Pons (tissue), 1 donor: ENCODE results near the gene LNX1.

ENCODE experiments used
- DNase-seq: peaks from one replicate; pipeline ENCODE4 v3.0.0-alpha.2; 2016; ENCODE audit warnings: low spot score

The LNX1 gene

DNA sequence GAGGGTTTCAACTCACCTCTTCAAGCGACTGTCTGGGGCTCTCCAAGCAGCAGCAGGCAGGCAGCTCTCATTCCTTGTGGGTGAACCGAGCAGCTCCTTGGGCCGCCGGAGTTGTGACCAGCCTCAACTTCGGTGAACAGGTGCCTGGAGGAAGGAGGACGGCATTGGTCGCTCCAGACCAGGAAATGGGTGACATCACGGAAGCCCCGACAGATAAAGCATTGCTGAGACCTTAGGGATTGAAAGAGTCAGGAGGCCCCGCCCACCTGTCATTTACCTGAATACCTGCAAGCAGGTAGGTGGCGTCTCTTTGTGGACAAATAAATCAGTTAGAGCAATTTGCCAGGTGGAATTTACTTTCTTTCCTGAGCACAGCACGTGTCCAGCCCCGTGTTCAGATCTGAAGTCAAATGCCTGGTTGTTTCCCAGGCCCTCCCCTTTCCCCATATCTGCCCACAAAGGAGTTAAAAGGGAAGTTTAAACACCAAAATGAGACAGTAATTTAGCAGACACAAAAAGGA is at the start of gene LNX1:
Gene LNX1 (minus strand): TSS at position 115 of the 521 bp plus-strand sequence. CDS start 17,484 bp downstream, outside the sequence.
- no peak for DNase-seq

DNA sequence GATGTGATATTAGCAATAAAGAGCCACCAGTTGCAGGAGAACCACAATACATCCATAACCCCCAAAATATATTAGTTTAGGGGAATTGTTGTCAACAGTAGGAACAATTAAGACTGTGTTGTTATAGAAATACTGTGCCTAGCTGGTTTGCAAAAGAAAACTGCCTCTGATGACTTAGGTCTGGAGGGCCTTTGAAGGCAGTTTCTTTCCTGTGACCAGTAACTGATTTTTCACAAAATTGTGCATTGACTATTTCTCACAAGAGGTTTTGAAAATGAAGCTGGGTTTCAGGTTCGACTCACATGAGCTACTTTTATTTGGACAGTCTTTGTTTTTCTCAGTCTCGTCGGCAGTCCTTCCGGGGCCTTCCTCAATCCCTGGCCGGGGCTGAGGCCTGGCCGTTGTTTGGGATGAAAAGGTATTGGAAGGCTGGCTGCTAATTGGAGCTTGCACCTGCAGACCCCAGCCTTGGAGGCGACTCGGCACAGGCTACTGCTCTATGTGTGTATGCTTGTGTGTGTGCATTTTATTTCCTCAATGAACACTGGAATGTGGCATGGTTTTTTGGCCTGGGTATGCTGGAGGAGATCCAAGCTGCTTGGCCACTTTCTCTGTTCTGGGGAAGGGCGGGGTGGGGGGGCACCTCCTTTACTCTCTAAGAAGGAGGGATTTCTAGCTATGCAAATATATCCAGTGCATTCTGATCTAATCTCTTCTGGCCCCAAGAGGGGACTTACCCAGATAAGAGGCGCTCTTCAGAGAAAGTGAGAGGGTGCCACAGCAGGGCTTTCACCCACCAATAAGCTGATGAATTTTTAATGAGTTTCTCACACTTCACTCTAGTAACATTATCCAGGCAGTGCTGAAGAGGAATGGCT is 49.5 kb upstream of the LNX1 start:
- DNase-seq, result peak; percentile 19

DNA sequence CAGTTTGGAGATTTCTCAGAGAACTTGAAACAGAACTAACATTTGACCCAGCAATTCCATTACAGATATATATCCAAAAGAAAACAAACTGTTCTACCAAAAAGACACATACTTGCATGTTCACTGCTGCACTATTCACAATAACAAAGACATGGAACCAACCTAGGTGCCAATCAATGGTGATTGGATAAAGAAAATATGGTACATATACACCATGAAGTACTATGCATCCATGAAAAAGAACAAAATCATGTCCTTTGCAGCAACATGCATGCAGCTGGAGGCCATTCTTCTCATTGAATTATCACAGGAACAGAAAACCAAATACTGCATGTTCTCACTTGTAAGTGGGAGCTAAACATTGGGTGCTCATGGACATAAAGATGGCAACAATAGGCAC is 47.6 kb upstream of the LNX1 start:
- no peak for DNase-seq

DNA sequence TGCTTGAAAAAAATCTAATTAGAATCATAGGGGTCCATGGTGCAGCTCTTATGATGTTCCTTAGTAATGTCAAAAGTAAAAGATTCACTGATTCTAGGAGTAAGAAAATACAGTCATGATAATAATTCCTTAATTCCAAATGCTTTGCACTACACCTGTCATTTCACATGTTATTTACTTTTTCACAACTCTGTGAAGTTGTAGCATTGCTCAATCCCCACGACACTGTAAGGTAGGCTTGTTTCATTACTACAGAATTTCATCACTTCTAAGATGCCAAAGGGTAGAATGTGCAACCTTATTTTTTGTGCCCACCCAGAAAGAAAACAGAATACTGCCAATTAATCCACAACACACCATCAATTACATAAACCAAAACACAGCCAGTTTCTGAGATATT is 46.1 kb upstream of the LNX1 start:
- no peak for DNase-seq

DNA sequence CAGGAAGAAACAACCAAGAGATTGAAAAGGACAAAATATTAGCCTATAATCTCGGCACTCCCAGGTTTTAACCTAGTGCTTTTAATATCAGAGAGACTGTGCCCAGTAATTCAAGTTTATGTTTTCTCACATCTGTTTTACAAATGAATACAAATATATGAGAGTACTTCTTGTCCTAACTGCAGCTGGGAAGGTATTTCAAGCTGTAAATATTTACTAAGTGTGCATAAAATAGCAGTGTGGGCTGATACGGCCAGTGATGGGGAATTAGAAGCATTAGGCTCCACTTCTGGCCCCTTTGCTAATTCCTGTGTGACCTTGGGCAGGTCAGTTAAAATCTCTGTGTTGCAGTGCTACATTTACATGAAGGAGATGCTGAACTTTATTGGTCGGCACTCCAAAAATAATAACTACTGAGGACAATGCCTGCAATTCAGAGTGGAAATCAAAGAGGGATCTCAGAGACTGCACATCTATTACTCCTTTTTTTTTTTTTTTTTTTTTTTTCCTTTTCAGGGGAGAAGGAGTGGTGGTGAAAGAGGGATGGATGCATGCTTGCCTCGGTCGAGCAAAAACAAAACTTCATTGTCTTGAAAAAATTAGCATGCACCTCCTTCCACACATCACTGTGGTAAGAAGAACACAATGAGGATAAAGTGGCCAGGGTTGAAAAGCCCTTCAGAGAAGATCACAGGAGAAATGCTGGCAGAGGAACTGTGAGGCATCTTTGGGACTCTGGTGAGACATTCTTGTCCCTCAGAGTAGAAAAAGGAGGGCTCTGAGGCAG is 44.6 kb upstream of the LNX1 start:
- peak; percentile 18 for DNase-seq

DNA sequence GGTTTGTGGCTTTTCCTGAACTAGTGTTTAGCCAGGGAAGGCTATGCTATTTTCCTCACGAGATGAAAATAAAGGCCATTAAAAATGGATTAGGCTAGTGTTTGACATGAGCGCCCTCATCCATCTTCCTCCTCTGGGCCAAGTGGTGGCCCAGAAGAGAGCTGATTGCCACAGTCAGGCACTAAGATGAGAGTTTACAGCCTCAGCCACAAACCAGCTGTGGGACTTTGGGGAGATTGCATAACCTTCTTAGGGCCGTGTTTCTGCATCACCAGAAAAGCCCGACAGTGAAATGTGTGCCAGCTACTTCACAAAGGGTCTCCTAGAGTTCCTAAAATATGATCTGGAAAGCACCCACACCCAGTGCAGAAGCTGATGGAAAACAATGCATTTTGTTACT is 42.3 kb upstream of the LNX1 start:
- no peak for DNase-seq

DNA sequence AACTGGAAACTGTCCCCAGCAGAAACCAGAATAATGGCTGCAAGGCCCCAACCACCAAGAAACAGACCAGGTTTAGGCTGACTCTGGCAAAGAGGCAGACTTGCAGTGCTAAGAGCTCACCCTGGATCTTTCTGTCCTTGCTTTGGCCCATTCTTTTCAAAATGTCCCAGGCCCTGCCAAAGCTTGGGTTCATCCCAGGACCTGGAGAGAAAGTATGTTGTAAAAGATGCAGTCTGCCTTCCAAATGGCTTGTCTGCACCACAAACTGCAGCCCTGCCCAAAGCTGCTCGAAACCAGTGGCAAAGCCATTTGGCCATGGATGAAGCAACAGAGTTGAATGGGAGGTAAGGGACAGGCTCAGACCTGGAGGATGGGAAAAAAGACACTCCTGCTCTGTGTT is 38.0 kb upstream of the LNX1 start:
- no peak for DNase-seq

DNA sequence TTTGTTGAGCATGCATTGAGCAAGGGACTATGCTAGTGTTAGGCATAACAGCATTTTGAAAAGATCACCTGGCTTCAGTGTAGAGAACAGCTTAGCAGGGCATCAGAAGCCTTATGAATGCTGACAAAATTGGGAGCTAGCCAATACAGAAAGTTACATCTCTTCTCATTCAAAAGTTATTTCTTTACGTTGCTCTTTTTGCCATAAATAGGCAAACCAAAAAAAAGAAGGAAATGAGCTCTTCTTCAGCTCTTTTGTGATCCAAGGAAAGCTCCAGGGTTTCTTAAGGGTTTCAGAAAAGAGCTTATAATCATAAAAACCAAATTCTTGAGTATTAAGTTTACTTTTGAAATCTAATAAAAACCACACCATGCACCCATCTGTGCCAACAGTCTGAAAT is 35.2 kb upstream of the LNX1 start:
- no peak for DNase-seq

DNA sequence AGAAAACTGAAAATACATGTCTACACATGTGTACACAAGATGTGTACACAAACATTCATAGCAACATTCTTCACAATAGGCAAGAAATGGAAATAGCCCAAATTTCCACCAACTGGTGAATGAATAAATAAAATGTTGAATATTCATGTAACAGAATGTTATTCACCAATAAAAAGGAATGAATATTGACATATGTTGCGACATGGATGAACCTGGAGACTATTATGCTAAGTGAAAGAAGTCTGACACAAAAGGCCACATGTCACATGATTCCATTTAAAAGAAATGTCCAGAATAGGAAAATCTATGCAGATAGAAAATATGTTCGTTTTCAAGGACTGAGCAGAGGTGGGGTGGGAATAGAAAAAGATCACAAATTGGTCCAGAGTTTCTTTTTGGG is 34.6 kb upstream of the LNX1 start:
- DNase-seq, result no peak

DNA sequence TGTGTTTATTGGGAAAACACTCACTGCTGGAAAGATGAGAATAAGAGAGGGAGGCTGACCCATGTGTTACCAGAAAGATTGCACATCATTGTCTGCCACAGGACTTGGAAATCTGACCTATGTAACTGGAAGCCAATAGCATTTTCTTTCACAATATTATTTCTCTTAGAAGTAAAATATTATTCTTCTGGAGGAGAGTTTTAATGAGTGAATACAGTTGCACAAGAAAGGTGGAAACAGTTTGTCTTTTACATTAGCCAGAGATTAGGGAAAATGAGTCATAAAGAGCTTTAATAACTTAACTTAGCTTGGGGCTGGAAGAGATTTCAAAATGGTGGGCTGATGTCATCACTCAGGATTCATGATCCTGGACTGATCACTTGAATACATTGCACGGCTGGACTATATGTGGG is 31.5 kb upstream of the LNX1 start:
- no peak for DNase-seq

DNA sequence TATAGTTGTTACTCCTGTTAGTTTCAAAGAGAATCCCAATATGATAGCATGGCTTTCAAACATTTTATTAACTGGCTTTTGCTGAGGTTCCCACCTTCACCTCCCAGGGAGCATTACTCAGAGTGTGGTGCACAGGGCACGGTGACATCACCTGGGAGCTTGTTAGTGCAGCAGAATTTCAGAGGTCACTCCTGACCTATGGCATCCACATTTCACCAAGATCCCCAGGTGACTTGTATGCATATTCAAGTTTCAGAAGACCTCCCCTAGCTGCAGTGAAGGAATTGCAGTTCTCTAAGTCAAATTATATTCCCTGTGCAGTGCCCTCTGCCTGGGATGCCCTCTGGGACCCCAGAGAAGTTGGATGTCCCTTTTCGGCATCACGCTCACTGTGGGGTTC is 29.7 kb upstream of the LNX1 start:
- DNase-seq, result no peak

DNA sequence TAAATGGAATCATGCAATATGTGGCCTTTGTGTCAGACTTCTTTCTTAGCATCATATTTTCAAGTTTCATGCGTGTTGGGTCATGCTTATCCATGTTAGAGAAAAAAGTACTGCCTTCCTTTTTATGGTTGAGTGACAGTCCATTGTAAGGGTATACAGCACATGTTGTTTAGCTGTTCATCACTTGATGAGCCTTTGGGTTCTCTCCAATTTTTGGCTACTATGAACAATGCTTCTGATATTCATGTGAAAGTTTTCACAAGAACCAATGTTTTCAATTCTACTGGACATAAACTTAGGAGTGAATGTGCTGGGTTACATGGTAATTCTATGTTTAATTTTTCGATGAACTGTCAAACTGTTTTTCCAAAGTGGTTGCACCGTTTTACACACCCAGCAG is 28.1 kb upstream of the LNX1 start:
- DNase-seq, result no peak

DNA sequence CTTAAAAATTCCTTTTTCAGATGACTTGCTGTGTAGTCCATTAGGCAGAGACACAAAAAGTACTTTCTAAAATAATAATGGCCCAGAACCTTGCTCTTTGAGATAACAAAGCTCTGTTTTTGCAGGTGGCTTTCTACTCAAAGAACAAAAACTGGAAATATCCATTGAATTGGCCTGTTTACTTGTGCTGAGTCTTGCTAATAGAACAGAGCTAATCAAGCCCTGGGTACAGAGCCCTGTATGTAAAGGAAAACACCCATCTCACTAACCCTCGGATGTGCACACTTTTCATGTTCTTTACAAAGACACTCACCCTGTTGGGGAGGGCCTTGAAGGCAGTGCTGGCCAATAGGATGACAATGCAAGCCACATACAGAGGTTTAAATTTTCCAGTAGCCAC is 27.0 kb upstream of the LNX1 start:
- no peak for DNase-seq

DNA sequence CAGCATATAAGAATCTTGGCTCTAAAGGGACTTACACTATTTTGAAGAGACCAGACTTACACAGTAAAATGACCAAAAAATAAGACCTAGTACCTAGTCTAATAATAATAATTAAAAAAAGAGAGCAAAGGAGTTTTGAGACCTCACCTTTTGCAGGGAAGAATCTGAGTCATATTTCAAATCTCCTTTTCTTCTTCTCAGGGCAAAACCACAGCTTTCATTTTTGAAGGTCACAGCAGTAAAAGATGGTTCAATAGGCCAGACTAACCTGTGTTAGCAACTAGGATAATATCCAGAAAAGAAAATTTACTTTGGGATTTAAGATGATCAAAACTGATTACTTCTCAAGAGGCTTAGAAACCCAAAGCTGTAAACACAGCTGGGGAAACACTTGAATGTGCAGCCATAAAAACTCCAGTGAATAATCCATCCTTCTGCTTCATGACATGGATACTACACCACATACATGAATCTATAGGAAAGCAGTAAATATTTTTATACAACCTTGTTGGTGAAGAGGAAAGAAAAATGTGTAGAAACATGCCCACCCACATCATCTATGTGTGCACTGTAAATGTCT is 25.9 kb upstream of the LNX1 start:
- DNase-seq, result no peak

DNA sequence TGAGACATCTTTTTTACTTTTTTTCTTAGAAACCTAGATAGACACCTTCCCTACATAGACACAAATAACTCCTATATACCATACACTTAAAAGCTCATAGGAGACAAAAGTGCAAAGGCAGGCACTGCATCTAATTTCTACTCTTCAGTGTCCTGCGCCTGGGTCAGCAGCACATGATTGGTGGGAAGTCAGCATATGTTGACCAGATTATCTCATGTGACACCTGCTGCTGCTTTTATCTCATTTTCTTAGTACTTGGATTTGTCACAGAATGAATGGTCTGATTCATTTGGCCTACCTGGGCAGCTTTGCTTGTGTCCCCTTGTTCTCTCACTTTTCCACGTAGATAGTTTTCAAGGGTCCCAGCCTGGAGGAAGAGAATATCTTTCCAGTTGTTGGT is 24.9 kb upstream of the LNX1 start:
- no peak for DNase-seq

DNA sequence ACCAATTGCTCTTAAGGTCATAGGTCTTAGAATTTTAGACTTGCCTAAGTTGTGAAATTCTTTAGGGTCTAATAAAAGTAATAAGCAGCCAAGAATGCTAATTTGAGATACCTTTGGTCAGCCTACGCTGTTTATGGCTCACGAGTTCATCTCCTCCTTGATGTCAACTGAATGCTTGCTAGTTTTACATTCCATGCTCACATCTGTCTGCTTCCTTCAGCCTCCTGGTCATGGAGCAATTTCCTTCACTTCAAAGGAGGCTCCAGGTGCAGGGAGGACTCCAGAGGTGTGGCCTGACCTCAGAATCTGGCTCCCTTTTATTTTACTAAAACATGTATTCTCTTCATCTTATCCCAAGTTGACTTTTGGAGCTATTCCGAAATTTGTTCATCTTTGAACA is 23.3 kb upstream of the LNX1 start:
- no peak for DNase-seq

DNA sequence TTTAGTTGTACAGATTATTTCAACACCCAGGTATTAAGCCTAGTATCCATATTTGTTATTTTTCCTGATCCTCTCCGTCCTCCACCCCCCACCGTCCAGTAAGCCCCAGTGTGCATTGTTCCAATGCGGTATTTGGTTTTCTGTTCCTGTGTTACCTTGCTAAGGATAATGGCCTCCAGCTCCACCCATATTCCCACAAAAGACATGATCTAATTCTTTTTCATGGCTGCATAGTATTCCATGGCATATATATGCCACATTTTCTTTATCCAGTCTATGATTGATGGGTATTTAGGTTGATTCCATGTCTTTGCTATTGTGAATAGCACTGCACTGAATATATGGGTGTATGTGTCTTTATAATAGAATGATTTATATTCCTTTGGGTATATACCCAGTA is 22.1 kb upstream of the LNX1 start:
- DNase-seq, result no peak

DNA sequence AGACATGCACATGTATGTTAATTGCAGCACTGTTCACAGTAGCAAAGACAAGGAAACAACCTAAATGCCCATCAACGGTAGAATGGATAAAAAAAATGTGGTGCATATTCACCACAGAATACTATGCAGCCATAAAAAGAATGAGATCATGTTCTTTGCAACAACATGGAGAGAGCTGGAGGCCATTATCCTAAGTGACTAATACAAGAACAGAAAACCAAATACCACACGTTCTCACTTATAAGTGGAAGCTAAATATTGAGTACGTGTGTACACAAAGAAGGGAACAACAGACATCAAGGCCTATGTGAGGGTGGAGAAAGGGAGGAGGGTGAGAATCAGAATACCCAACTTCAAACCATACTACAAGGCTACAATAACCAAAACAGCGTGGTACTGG is 17.4 kb upstream of the LNX1 start:
- DNase-seq, result no peak

DNA sequence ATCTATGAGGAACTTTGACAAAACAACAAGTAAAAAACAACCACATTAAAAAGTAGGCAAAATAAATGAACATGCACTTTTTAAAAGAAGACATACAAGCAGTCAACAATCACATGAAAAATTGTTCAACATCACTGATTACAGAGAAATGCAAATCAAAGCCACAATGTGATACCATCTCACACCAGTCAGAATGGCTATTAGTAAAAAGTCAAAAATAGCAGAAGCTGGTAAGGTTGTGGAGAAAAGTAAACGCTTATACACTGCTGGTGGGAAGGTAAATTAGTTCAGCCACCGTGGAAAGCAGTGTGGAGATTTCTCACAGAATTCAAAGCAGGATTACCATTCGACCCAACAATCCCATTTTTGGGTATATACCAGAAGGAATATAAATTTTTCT is 17.0 kb upstream of the LNX1 start:
- no peak for DNase-seq

DNA sequence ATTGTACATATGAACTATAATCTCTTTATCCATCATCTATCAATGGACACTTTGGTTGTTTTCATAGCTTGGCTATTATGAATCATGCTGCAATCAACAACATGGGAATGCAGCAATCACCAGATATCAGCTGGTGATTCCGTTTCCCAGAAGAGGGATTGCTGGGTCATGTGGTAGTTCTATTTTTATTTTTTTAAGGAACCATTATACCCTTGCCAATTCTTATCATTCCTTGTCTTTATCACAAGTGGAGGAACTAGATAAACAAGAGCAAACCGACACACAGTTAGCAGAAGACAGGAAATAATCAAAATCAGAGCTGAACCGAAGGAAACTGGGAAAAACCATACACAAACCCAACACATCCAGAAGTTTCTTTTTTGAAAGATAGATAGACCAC is 14.5 kb upstream of the LNX1 start:
- DNase-seq, result no peak

DNA sequence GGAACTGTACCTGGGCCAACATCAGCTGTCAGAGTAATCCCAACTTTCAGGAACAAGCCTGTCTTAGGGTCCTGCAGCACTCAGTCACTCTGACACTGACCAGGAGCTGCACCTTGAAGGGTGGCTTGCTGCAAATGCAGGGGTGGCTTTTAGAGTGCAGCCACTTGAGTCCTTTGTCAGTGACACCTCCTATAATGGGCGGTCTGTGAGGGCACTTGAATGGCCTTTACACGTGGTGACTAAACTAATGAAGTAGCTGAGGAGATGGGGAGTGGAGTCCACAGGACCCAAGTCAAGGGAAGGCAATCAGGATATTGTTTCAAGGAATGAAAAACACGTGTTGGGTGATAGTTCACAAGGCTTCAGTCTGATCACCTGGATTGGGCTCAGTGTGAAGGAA is 11.1 kb upstream of the LNX1 start:
- no peak for DNase-seq

DNA sequence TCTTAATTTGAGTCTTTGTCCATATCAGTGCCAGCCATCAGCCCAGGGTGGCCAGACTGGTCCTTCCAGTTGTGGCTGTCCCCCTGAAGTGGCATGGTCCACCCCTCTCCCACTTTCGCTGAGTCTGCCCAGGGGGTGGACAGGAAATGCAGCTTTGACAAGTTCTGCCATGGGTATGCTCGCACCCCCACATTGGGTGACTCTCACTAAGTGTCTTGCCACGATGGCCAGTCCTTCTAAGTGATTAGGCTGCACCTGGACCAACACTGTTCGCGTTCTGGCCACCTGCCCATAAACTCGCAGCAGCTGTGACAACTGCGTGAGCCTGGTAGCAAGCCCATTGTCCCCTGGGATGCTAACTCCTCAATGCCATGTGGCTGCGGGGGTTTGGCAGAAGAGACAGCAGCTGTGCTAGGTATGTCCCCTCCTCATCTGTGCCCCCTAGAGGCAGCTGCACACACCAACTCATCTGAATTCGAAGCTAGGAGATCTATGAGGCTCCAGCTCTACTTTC is 10.0 kb upstream of the LNX1 start:
- no peak for DNase-seq

DNA sequence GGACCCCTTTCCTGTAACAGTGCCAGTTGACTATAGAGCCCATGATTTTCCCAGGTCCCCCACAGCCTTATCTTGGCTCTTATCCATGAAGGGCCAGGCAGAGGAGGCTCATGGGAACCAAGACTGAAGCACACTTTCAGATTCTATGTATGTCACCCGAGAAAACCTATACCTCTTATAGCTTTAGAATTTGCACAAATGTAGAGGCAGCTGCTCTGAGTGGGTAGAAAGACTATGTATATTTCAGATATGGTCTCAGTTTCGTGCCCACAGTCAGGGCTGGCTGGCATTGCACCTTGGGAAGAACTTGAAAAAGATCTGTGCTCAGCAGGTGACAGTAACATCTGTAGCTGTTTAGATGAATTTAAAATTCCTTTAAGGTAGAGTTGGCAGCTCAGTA is 8.3 kb upstream of the LNX1 start:
- DNase-seq, result no peak
